Colonic mucosa (tissue), 4 donors: Measurements from ENCODE around the gene ATG9A. TPM values are rescaled to one million over a fixed set of nuclear protein-coding genes. Genes with fewer than 3 reads are reported as not detected.
"Not testable (repeated sequence)": the region's sequence is repeated elsewhere in the genome, so short reads cannot be mapped to it uniquely, and the experiment has no call there.

Experiments used
- DNase-seq: peaks from one replicate; pipeline ENCODE4 v3.0.0-alpha.2; 2020
- H3K27ac ChIP-seq: fragments of 200-600 bp; one replicate; pipeline ENCODE4 v1.8.0; 2021
- H3K27me3 ChIP-seq: fragments of 200-600 bp; one replicate; pipeline ENCODE4 v1.8.0; 2021
- H3K36me3 ChIP-seq: fragments of 200-600 bp; one replicate; pipeline ENCODE4 v1.8.0; 2021
- H3K4me1 ChIP-seq: fragments of 200-600 bp; one replicate; pipeline ENCODE4 v1.8.0; 2021; ENCODE audit warnings: mild to moderate bottlenecking
- H3K4me3 ChIP-seq: fragments of 200-600 bp; one replicate; pipeline ENCODE4 v1.8.0; 2021
- H3K9ac ChIP-seq, 2 donors: one replicate each; pipeline ENCODE4 v1.7.0; 2013; ENCODE audit warnings: control low read depth in 2 of 2, low read depth in 2 of 2, low read length in 2 of 2
- H3K9me3 ChIP-seq: fragments of 200-600 bp; one replicate; pipeline ENCODE4 v1.8.0; 2021
- intact Hi-C: fragments of 100-400 bp; cut with DNase I; formaldehyde crosslinking; loops from one replicate; pipeline ENCODE4 v1.14.1; 2022
- total RNA-seq, 2 donors: library from RNA; stranded (reverse); fragmentation: NEBNext Ultra II Directional in 1 of 2; extraction: Animal tissue kit (Norgen Biotek cat#: 25700) in 1 of 2; gene quantifications; one replicate each; pipeline ENCODE4 v1.2.1, GENCODE V29; 2021
- TF ChIP-seq, protein P1 (sequence below): fragments of 200-600 bp; IDR thresholded peaks from one replicate; pipeline ENCODE4 v1.8.0; 2022; ENCODE audit warnings: antibody characterized with exemption, mild to moderate bottlenecking
- donor health status: healthy.
- donor health status: DM: no; HTN: no; CAD: no.
- donor health status: DM: no; HTN: no; CAD: no.

ATG9A gene
- total RNA-seq, 2 donors from 2014 or later: 56.4 to 63.8 TPM

DNA sequence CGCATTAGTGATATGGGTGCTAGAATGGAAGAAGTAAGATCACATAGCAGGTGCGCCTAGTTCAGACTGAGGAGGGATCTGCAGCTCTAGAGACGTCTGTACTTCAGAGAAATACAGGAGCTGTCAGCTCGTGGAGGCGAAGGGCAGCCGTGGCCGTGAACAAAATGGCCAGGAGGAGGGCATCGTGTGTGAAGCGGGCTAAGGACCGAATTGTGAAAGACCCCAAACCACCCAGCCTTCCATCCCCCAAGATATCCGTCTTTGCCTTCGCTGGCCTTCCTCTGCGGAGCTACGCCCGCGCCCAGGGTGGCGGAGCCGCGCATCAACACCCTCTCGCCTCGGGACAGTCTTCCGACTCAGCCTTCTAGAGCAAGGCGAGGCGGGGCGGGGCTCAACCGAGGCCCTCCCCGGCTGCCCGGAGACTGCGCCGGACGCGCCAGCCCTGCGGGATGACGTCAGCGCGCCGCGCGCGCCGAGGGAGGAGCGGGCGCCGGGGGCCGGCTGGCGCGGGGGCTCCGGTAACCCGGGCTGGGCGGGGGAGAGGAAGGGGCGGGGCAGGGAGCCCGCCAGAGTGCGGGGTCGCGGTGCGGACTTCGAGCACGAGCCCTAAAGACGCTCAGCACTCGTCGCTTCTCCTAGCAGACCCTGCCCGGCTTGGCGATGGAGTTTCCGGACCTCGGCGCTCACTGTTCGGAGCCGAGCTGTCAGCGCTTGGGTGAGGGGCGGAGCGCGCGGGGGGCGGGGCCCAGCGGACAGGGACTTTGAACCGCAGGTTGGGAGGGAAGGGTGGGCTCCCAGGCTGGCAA, 22.9 kb downstream of the ATG9A start, which contains the start of gene ZFAND2B:
TSS of gene ZFAND2B (plus strand) at position 455 of the 806 bp plus-strand sequence. CDS start at position 661, 206 bp downstream.
- H3K27ac ChIP-seq: peak within 1 kb of the TSS; percentile 92
- no peaks in the 10 kb centered on the region for H3K27me3 ChIP-seq
- H3K9ac ChIP-seq: peak within 1 kb of the TSS; percentile 86 to 92
- peak within 1 kb of the TSS; percentile 57 for H3K4me3 ChIP-seq
- H3K9me3 ChIP-seq: no peaks in the 10 kb centered on the region
- peak; percentile 97 for DNase-seq
- intact Hi-C loops: loop anchor here (2.0 kb wide), 1 partner anchor 28 kb away; the partner anchor contains the start of gene RETREG2
- H3K36me3 ChIP-seq: no peaks in the 10 kb centered on the region
- TF ChIP-seq, protein P1, sequence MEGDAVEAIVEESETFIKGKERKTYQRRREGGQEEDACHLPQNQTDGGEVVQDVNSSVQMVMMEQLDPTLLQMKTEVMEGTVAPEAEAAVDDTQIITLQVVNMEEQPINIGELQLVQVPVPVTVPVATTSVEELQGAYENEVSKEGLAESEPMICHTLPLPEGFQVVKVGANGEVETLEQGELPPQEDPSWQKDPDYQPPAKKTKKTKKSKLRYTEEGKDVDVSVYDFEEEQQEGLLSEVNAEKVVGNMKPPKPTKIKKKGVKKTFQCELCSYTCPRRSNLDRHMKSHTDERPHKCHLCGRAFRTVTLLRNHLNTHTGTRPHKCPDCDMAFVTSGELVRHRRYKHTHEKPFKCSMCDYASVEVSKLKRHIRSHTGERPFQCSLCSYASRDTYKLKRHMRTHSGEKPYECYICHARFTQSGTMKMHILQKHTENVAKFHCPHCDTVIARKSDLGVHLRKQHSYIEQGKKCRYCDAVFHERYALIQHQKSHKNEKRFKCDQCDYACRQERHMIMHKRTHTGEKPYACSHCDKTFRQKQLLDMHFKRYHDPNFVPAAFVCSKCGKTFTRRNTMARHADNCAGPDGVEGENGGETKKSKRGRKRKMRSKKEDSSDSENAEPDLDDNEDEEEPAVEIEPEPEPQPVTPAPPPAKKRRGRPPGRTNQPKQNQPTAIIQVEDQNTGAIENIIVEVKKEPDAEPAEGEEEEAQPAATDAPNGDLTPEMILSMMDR: no peak
- H3K4me1 ChIP-seq: no peaks in the 10 kb centered on the region

DNA sequence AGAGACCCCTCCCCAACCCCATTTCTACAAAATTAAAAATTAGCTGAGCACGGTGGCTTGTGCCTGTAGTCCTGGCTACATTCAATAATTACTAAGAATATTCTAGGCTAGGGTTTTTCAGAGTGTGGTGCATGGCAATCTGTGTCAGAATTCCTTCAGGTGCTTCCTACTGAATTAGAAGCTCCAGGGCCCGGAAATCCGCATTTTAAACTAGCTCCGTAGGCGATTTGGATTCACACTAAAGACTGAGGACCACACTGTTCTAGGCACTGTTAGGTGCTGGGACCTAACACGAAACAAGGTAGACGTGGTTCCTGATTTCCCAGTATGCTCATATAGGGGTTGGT, 23.5 kb downstream of the ATG9A start:
- Histone ChIP-seq H3K9ac (peak overlapping the region; percentile 86 to 92), H3K36me3 (no peaks in the 10 kb centered on the region), H3K4me3 (peak overlapping the region; percentile 57), H3K27ac (peak overlapping the region; percentile 92), H3K4me1 (no peaks in the 10 kb centered on the region), H3K27me3 (no peaks in the 10 kb centered on the region), H3K9me3 (no peaks in the 10 kb centered on the region)
- TF ChIP-seq, protein P1: no peak
- DNase-seq: no peak
- intact Hi-C loops: loop anchor here (2.0 kb wide), 1 partner anchor 27 kb away; the partner anchor contains the start of gene RETREG2

DNA sequence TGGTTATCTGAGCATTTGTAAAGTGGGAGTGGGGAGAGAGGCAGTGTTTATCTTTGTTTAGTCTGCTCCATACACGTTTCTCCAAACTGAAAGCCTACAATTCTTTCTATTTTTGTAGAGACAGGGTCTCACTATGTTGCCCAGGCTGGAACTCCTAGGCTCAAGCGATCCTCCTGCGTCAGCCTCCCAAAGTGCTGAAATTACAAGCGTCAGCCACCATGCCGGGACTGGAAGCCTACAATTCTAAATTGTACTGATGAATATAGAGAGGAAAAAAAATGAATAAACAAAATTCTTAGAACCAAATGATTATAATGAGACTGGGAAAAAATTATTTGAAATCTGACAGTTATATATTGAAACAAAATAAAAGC, 24.3 kb downstream of the ATG9A start:
- intact Hi-C loops: no loop called here
- Histone ChIP-seq H3K27me3 (no peaks in the 10 kb centered on the region), H3K4me1 (no peaks in the 10 kb centered on the region), H3K36me3 (no peaks in the 10 kb centered on the region), H3K27ac (no peak overlapping the region), H3K4me3 (no peak overlapping the region), H3K9me3 (no peaks in the 10 kb centered on the region), H3K9ac (no peak overlapping the region)
- TF ChIP-seq, protein P1: no peak
- no peak for DNase-seq

DNA sequence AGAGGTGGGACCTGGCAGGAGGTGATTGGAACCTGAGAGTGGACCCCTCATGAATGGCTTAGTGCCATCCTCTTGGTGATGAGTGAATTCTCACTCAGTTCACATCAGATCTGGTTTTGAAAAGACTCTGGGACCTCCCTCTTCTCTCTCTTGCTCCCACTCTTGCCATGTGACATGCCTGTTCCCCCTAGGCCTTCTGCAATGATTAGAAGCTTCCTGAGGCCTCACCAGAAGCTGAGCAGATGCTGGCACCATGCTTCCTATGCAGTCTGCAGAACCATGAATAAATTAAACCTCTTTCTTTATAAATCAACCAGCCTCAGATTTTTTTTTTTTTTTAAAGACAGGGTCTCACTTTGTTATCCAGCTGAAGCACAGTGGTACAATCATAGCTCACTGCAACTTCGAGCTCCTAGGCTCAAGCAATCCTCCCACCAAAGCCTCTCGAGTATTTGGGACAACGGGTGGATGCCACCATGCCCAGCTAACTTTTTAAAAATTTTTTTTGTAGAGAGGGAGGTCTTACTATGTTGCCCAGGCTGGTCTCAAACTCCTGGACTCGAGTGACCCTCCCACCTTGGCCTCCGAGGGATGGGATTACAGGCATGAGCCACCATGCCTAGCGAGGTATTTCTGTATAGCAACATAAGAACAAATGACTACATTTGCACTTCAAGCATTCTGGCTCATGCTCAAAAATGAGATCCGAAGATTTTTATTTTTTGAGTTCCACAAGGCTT, 24.8 kb downstream of the ATG9A start:
- Histone ChIP-seq H3K36me3 (no peaks in the 10 kb centered on the region), H3K4me3 (no peak overlapping the region), H3K9ac (no peak overlapping the region), H3K4me1 (no peaks in the 10 kb centered on the region), H3K9me3 (no peaks in the 10 kb centered on the region), H3K27ac (no peak overlapping the region), H3K27me3 (no peaks in the 10 kb centered on the region)
- intact Hi-C loops: no loop called here
- TF ChIP-seq, protein P1: no peak
- DNase-seq: no peak

DNA sequence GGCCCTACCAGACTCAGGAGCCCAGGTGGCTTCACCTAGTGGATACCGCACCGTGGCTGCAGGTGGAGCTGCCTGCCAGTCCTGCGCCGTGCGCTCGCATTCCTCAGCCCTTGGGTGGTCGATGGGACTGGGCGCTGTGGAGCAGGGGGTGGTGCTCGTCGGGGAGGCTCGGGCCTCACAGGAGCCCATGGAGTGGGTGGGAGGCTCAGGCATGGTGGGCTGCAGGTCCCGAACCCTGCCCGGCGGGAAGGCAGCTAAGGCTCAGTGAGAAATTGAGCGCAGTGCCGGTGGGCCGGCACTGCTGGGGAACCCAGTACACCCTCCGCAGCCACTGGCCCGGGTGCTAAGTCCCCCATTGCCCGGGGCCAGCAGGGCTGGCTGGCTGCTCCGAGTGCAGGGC, 28.1 kb downstream of the ATG9A start:
- DNase-seq, H3K4me3 ChIP-seq, H3K4me1 ChIP-seq, H3K27me3 ChIP-seq, H3K9ac ChIP-seq, H3K27ac ChIP-seq, H3K36me3 ChIP-seq, intact Hi-C loops, H3K9me3 ChIP-seq: not testable (repeated sequence)

DNA sequence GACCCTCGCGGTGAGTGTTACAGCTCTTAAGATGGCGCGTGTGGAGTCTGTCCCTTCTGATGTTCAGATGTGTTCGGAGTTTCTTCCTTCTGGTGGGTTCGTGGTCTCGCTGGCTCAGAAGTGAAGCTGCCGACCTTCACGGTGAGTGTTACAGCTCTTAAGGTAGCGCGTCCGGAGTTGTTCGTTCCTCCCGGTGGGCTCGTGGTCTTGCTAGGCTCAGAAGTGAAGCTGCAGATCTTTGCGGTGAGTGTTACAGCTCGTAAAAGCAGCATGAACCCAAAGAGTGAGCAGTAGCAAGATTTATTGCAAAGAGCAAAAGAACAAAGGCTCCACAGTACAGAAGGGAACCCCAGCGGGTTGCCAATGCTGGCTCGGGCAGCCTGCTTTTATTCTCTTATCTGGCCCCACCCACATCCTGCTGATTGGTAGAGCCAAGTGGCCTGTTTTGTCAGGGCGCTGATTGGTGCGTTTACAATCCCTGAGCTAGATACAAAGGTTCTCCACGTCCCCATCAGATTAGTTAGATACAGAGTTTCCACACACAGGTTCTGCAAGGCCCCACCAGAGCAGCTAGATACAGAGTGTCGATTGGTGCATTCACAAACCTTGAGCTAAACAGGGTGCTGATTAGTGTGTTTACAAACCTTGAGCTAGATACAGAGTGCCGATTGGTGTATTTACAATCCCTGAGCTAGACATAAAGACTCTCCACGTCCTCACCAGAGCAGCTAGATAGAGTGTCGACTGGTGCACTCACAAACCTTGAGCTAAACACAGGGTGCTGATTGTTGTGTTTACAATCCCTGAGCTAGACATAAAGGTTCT, 28.7 kb downstream of the ATG9A start:
- H3K36me3 ChIP-seq, H3K4me3 ChIP-seq, H3K4me1 ChIP-seq, H3K27me3 ChIP-seq, H3K27ac ChIP-seq, intact Hi-C loops, DNase-seq, H3K9me3 ChIP-seq, H3K9ac ChIP-seq: not testable (repeated sequence)
